ENCODE results near the gene CXCL8. TPM values are rescaled to one million over a fixed set of nuclear protein-coding genes. Genes with fewer than 3 reads are reported as not detected.

The CXCL8 gene
- total and polyA plus RNA-seq, 2 of the 8 experiments (the other 6 are each of a cell fraction or from before 2014, with no cell fraction given): not detected

DNA sequence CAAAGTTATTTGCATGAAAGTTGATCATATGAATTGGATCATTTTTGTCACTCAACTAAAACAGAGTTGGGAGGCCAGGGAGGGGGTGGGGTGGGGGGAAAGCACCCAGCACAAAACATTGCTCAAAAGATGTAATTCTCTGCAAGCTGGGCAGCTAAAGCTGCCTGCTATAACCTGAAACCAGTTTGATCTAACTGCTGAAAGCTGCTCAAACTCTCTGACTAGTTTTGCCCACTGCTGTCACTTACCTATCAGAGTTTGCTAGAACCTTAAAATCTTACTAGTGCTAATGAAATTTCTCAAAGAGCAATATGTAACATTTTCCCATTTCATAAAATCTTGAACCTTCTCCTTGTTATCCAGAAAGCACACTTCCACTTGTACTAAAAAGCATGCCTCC lies 10.4 kb downstream of the CXCL8 start (continued):
- TF ChIP-seq CHD7 (IDR thresholded peaks at IDR 0.05; ENCODE audit: insufficient replicate concordance, low read length) (no peak), TAF1 (IDR thresholded peaks at IDR 0.05; ENCODE audit: low read depth, low read length) (no peak), JUND (IDR thresholded peaks at IDR 0.05; ENCODE audit: low read length) (no peak), POU5F1 (IDR thresholded peaks at IDR 0.05; ENCODE audit: low read depth, low read length) (no peak)

Measured in H1 (cell line).